LNCAP (cell line): ENCODE results near the gene ZYG11B.

Experiments
- CTCF ChIP-seq: fragments of 450-650 bp; IDR thresholded peaks from 2 replicates; pipeline ENCODE4 v1.5.1; 2017; ENCODE audit warnings: mild to moderate bottlenecking

Gene ZYG11B

GRCh38 chr1:52726265-52727113 is at the start of gene ZYG11B:
Gene ZYG11B, plus strand, starts transcription at chr1:52726453. Its CDS starts 201 bp downstream, at chr1:52726654.
- TF ChIP-seq CTCF = no peak

GRCh38 chr1:52677076-52677806 is 49.0 kb upstream of the ZYG11B start:
- TF ChIP-seq CTCF = no peak

GRCh38 chr1:52679048-52679447 is 47.2 kb upstream of the ZYG11B start:
- TF ChIP-seq CTCF = no peak

GRCh38 chr1:52679498-52679897 is 46.8 kb upstream of the ZYG11B start:
- TF ChIP-seq CTCF = no peak

GRCh38 chr1:52680353-52680752 is 45.9 kb upstream of the ZYG11B start:
- TF ChIP-seq CTCF = no peak

- no peak for TF ChIP-seq CTCF
Observed at GRCh38 chr1:52681136-52681535, 45.1 kb upstream of the ZYG11B start.

- no peak for TF ChIP-seq CTCF
Observed at GRCh38 chr1:52683367-52683940, 42.8 kb upstream of the ZYG11B start.
